Upper lobe of right lung (tissue), 1 donor: ENCODE measurements around the gene UBL4A. TPM values are rescaled to one million over a fixed set of nuclear protein-coding genes. Genes with fewer than 3 reads are reported as not detected.
A peak's percentile ranks its signal among the peaks of the same experiment; 100 is the strongest.

ENCODE experiments used
- ATAC-seq: fragments of 200-7000 bp; cut with Tn5 transposase; one replicate; pipeline ENCODE4 v1.9.1; 2020; ENCODE audit warnings: mild to moderate bottlenecking, moderate library complexity
- DNase-seq: peaks from one replicate; pipeline ENCODE4 v3.0.0-alpha.2; 2020
- H3K27ac ChIP-seq: fragments of 200-600 bp; one replicate; pipeline ENCODE4 v1.8.0; 2022
- H3K27me3 ChIP-seq: fragments of 200-600 bp; one replicate; pipeline ENCODE4 v1.8.0; 2022; ENCODE audit warnings: mild to moderate bottlenecking
- H3K36me3 ChIP-seq: fragments of 200-600 bp; one replicate; pipeline ENCODE4 v1.8.0; 2022
- H3K4me1 ChIP-seq: fragments of 200-600 bp; one replicate; pipeline ENCODE4 v1.8.0; 2022
- H3K4me3 ChIP-seq: fragments of 200-600 bp; one replicate; pipeline ENCODE4 v1.8.0; 2022; ENCODE audit warnings: mild to moderate bottlenecking
- H3K9me3 ChIP-seq: fragments of 200-600 bp; one replicate; pipeline ENCODE4 v1.8.0; 2022
- intact Hi-C: fragments of 100-400 bp; cut with DNase I; formaldehyde crosslinking; loops from one replicate; pipeline ENCODE4 v1.11.0; 2022
- total RNA-seq: library from RNA; stranded (reverse); fragmentation: NEBNext Ultra II Directional; extraction: Animal tissue kit (Norgen Biotek cat#: 25700); gene quantifications from one replicate; pipeline ENCODE4 v1.2.1, GENCODE V29; 2021
- TF ChIP-seq, protein P1 (sequence below): fragments of 200-600 bp; IDR thresholded peaks from one replicate; pipeline ENCODE4 v1.8.0; 2022; ENCODE audit warnings: antibody characterized with exemption
- donor health status: DM: no; HTN: yes; CAD: no; lungs with severe emphysema.

The UBL4A gene
- total RNA-seq, 1 donor from 2014 or later: 33.8 TPM

DNA sequence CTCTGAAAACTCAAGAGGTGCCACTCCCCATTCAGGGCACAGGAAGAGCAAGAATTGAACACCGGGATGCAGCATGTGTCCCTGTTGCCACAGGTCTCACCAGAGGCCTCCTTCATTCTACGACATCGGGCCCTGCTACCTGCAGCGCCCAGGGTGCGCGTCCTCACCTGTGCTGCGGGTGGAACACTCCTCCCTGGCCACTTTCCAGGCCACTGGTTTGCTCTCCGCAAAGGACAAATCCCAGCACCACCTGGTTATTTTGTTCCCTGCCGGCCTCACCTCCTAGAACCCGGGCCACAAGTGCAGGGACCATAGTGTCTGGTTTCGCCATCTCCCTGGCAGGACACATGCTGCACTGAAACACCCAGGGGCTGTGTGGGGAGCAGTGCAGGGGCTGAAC is 43.9 kb upstream of the UBL4A start:
- Histone ChIP-seq H3K27ac (no peak overlapping the region), H3K27me3 (no peaks in the 10 kb centered on the region), H3K36me3 (peaks cover 4% of the 10 kb centered on the region), H3K4me3 (no peak overlapping the region), H3K9me3 (no peaks in the 10 kb centered on the region), H3K4me1 (peaks cover 4% of the 10 kb centered on the region)
- no peak for DNase-seq
- intact Hi-C loops: no loop called here
- TF ChIP-seq, protein P1, sequence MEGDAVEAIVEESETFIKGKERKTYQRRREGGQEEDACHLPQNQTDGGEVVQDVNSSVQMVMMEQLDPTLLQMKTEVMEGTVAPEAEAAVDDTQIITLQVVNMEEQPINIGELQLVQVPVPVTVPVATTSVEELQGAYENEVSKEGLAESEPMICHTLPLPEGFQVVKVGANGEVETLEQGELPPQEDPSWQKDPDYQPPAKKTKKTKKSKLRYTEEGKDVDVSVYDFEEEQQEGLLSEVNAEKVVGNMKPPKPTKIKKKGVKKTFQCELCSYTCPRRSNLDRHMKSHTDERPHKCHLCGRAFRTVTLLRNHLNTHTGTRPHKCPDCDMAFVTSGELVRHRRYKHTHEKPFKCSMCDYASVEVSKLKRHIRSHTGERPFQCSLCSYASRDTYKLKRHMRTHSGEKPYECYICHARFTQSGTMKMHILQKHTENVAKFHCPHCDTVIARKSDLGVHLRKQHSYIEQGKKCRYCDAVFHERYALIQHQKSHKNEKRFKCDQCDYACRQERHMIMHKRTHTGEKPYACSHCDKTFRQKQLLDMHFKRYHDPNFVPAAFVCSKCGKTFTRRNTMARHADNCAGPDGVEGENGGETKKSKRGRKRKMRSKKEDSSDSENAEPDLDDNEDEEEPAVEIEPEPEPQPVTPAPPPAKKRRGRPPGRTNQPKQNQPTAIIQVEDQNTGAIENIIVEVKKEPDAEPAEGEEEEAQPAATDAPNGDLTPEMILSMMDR: no peak
- no peak for ATAC-seq

DNA sequence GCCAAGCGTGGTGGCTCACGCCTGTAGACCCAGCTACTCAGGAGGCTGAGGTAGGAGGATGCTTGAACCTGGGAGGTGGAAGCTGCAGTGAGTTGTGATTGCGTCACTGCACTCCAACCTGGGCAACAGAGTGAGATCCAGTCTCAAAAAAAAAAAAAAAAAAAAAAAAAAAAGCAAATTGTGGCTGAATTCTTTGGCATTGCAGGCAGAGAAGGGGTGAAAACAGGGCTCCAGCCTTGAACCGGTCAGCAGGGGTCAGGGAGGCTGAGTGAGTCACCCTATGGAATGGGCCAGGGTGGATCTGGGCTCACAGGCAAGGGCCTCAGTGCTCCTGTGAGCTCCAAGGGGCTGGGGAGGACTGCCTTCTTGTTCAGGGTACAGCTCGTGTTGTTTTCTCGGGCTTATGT is 42.8 kb upstream of the UBL4A start:
- Histone ChIP-seq H3K27me3 (no peaks in the 10 kb centered on the region), H3K9me3 (no peaks in the 10 kb centered on the region), H3K27ac (no peak overlapping the region), H3K36me3 (no peaks in the 10 kb centered on the region), H3K4me3 (no peak overlapping the region), H3K4me1 (peaks cover 4% of the 10 kb centered on the region)
- TF ChIP-seq, protein P1: no peak
- ATAC-seq (no peak), DNase-seq (no peak)
- intact Hi-C loops: no loop called here

DNA sequence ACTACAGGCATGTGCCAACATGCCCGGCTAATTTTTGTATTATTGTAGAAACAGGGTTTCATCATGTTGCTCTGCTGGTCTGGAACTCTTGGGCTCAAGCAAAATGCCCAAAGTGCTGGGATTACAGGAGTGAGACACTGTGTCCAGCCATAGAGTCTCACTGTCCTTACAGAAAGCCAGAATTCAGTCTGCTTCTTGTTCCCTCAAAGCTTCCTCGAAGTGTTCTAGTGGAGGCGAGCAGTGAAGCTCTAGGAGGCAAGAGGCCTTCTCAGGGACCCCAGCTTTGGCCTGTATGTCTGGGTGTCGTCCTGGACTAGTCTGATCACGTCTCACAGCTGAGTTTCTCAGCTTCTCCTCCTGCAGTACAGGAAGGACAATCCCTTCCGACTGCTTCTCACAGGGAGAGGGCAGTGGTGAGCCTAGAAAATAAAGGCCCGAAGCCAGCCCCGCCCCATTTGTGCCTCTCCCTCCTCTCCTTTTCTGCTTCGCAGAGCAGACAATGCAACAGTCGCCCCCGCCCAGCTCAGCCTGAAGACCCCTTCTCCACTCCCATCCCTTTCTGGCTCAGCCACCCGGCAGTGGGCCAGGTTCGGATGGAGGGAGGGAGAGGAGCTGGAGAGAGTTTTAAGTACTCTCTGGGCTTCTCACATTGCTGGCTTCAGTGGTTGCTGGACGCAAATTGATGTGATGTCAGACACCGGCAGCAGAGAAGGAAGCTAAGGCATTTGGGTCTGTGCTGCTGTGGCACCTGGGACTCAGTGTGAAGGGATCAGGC is 40.7 kb upstream of the UBL4A start:
- intact Hi-C loops: no loop called here
- H3K27ac ChIP-seq: peak overlapping the region; percentile 78
- H3K36me3 ChIP-seq: no peaks in the 10 kb centered on the region
- TF ChIP-seq, protein P1: peak; percentile 53
- ATAC-seq (peak; percentile 91), DNase-seq (peak; percentile 86)
- H3K9me3 ChIP-seq: no peaks in the 10 kb centered on the region
- H3K27me3 ChIP-seq: no peaks in the 10 kb centered on the region
- H3K4me3 ChIP-seq: peak overlapping the region; percentile 23
- peaks cover 4% of the 10 kb centered on the region for H3K4me1 ChIP-seq

DNA sequence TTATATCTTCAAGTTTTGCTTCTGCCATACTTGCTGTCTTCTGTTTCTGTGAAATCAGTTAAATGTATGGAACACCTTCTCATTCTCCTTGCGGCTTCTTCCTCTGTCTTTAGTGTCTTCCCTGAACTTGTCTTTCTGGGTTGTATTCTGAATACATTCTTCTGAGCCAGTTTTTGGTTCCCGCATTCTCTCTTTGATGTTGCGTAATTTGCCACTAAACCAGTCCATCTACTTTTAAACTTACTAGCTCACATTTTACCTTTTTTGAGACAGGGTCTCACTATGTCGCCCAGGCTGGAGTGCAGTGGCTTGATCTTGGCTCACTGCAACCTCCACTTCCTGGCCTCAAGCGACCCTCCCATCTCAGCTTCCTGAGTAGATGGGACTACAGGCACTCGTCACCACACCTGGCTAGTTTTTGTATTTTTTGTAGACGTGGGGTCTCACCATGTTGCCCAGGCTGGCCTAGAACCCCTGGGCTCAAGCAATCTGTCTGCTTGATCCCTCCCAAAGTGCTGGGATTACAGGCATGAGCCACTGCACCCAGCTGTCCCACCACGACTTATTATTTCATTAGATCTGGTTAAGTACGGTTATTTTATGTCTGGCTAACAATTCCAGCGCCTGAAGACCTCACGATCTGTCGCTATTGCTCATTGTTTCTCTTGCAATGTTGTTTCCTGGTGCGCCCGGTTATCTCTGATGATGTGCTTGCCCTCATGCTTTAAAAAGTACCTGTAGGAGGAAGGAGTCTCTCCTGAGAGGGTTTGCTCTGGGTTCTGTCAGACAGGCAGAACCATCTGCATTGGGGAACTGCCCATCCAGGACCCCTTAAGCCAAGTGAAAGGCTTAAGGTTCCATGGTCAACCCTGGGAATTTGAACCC is 39.4 kb upstream of the UBL4A start:
- H3K27ac ChIP-seq: no peak overlapping the region
- intact Hi-C loops: no loop called here
- DNase-seq (no peak), ATAC-seq (no peak)
- TF ChIP-seq, protein P1: no peak
- no peak overlapping the region for H3K4me3 ChIP-seq
- H3K9me3 ChIP-seq: no peaks in the 10 kb centered on the region
- no peaks in the 10 kb centered on the region for H3K36me3 ChIP-seq
- peaks cover 4% of the 10 kb centered on the region for H3K4me1 ChIP-seq
- no peaks in the 10 kb centered on the region for H3K27me3 ChIP-seq

DNA sequence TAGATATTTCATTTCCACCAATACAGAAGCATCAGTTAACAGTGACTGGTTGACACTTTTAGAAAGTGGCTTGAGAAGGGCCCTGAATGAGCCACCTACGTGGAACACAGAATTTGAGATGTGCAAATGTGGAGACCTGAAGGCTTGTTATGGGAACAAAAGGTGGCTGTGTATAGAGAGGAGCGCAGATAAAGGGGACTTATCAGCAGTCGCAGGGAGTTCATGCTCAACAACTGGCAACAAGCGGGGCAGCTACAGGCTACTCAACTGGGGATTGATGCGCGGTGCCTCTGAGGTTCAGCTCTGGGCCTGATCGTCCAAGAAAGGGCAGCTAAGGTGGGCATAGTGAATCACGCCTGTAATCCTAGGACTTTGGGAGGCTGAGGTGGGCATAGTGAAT is 33.0 kb upstream of the UBL4A start:
- Histone ChIP-seq H3K27ac (no peak overlapping the region), H3K9me3 (no peaks in the 10 kb centered on the region), H3K4me1 (no peaks in the 10 kb centered on the region), H3K36me3 (no peaks in the 10 kb centered on the region), H3K27me3 (no peaks in the 10 kb centered on the region), H3K4me3 (no peak overlapping the region)
- intact Hi-C loops: no loop called here
- ATAC-seq: no peak
- TF ChIP-seq, protein P1: no peak
- DNase-seq: no peak
